ENCODE measurements around the gene GNG7. TPM values are rescaled to one million over a fixed set of nuclear protein-coding genes. Genes with fewer than 3 reads are reported as not detected.

Gene GNG7
- total and polyA plus RNA-seq, 2 donors (not counting 3 experiments of a cell fraction or from before 2014, with no cell fraction given): 0.29 to 0.84 TPM

- TF ChIP-seq POLR2AphosphoS5 (IDR thresholded peaks at IDR 0.05; ENCODE audit: insufficient read depth, low read depth, low read length) (no peak), POLR2A (IDR thresholded peaks at IDR 0.05; ENCODE audit: low read depth, low read length) (no peak), MAX (IDR thresholded peaks at IDR 0.05; ENCODE audit: insufficient read depth, insufficient read length) (no peak), JUN (IDR thresholded peaks at IDR 0.05; ENCODE audit: borderline replicate concordance, insufficient read depth, insufficient read length, low read depth) (no peak), MYC (IDR thresholded peaks at IDR 0.05; ENCODE audit: low read depth, low read length) (no peak), EZH2 (IDR thresholded peaks at IDR 0.05; ENCODE audit: borderline replicate concordance, low read depth, low read length, severe bottlenecking) (no peak), CTCF (IDR thresholded peaks at IDR 0.05; ENCODE audit: extremely low read depth in 1 of 2, insufficient read depth in 1 of 2, low read depth in 1 of 2, low read length in 2 of 2) (no peak), FOS (IDR thresholded peaks at IDR 0.05; ENCODE audit: borderline replicate concordance, insufficient read depth, low read length) (no peak), GATA2 (IDR thresholded peaks at IDR 0.05; ENCODE audit: insufficient read depth, insufficient read length, low read depth, low read length) (no peak)
- no peaks in the 10 kb centered on the region for H3K79me2 ChIP-seq (ENCODE audit: control insufficient read depth, insufficient read depth, low read length)
- no TSS peak for BruUV-seq (replicated peaks)
- no peaks in the 10 kb centered on the region for H3K27me3 ChIP-seq (ENCODE audit: control insufficient read depth in 2 of 2, insufficient read depth in 2 of 2, low read length in 2 of 2)
- no peaks in the 10 kb centered on the region for H3K36me3 ChIP-seq (ENCODE audit: control insufficient read depth in 2 of 2, extremely low read depth in 1 of 2, insufficient read depth in 2 of 2, low read length in 2 of 2)
- no peak for FAIRE-seq
- H2AFZ ChIP-seq (ENCODE audit: low read depth, low read length): peak overlapping the region; percentile 62
- peaks cover 8% of the 10 kb centered on the region for H3K4me1 ChIP-seq (ENCODE audit: control insufficient read depth, extremely low read depth, insufficient read depth, low read length)
- no peak overlapping the region for H3K4me2 ChIP-seq (ENCODE audit: insufficient read depth, low read length)
- ChIA-PET POLR2A (interaction anchor here (0.6 to 2.0 kb wide), 2 partner anchors 27 to 39 kb away, joined by 5 to 9 read pairs; partner anchors contain the start of gene GADD45B), CTCF (interaction anchor here (0.9 to 3.8 kb wide), 7 partner anchors 9 to 110 kb away, joined by 3 to 18 read pairs (median 3); no protein-coding TSS in a partner anchor)
- H3K9me3 ChIP-seq (replicated peaks; ENCODE audit: control insufficient read depth, insufficient read depth, low read length): no peaks in the 10 kb centered on the region
- H3K9ac ChIP-seq (replicated peaks; ENCODE audit: extremely low read depth, insufficient read depth, low read length): no peak overlapping the region
- no peaks in the 10 kb centered on the region for H3K9me1 ChIP-seq (replicated peaks; ENCODE audit: control insufficient read depth, extremely low read depth, insufficient read depth, low read length)
- H4K20me1 ChIP-seq (replicated peaks; ENCODE audit: control insufficient read depth, extremely low read depth, insufficient read depth, low read length): no peaks in the 10 kb centered on the region
- no peak overlapping the region for H3K4me3 ChIP-seq (replicated peaks in 1 of 3; ENCODE audit: insufficient read depth in 1 of 3, low read depth in 1 of 3, low read length in 3 of 3)
- intact Hi-C loops (cut with micrococcal nuclease) (no loop called here), dilution Hi-C loops (cut with MboI; ENCODE audit: extremely low pct_ligation_motif_present, low sequenced_read_pairs) (no loop called here)
- no peak overlapping the region for H3K27ac ChIP-seq (ENCODE audit: insufficient read depth, low read depth, low read length)
- no peak for DNase-seq (ENCODE audit: low read depth, low spot score)
These were observed 198.9 kb downstream of the GNG7 start for GRCh38 chr19:2503521-2504109.

All from endothelial cell of umbilical vein (primary cell).